PFSK-1 (cell line): ENCODE results near the gene CCDC194.

Experiments used
- FOXP2 ChIP-seq: optimal IDR thresholded peaks from 2 replicates; pipeline ENCODE3; 2011; ENCODE audit warnings: borderline replicate concordance, control low read depth, inconsistent platforms; ENCODE audit not compliant: insufficient read depth; ENCODE audit errors: extremely low read length, extremely low read depth
- POLR2AphosphoS5 ChIP-seq: IDR thresholded peaks from 2 replicates; pipeline ENCODE4 v1.6.1; 2012; ENCODE audit warnings: low read depth, mild to moderate bottlenecking, control low read depth, low read length, moderate library complexity
- SIN3A ChIP-seq: IDR thresholded peaks from 2 replicates; pipeline ENCODE4 v1.6.1; 2012; ENCODE audit warnings: mild to moderate bottlenecking, low read length, moderate library complexity, borderline replicate concordance; ENCODE audit not compliant: insufficient read depth
- TAF1 ChIP-seq: IDR thresholded peaks from 2 replicates; pipeline ENCODE4 v1.6.1; 2012; ENCODE audit warnings: low read length, control low read depth, borderline replicate concordance; ENCODE audit not compliant: insufficient read depth
- TF ChIP-seq, protein P1 (sequence below), 2 experiments: IDR thresholded peaks; 2 replicates each; pipeline versions ENCODE4 v1.6.1 to v1.8.0; 2011 to 2012; ENCODE audit warnings: low read depth in 2 of 2, low read length in 2 of 2, control low read depth in 1 of 2, inconsistent platforms in 1 of 2, mild to moderate bottlenecking in 1 of 2, moderate library complexity in 1 of 2; ENCODE audit not compliant: insufficient read depth in 1 of 2

Gene CCDC194

DNA sequence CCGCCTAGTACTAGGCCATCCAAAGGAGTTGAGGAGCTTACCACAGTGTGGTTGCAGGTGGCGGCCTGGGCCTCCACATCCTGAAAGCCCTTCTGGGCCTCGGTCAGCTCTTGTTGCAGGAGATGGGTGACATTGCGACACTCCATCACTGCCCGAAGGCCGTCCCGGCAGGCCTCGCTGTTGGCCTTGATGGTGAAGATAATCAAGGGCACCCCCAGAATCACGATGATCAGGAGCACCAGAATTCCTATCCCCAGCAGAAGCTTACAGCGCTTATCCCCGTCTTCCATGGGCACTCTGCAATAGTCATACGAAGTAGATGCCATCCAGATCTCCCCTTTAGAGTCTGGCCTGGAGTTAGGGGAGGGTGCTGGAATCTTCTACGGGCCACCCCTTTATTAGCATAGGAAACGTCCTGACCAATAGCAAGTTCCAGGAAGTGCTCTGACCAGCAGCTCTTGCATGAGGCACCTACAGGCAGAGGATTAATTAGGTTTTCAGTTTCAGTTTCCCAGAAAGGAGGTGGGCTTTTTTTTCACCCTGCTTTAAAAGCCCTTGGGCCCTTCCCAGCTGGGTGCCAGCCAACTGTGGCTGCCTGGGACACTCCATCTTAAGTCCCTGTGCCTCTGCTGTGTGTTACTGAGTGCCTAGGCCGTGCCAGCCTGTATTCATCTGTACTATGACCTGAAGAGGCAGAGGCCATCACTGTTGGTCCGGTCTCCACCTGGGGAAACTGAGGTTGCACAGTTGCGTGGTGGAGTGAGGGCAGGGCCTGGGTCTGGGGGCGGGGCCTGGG is 11.5 kb upstream of the CCDC194 start, which contains the start of gene BST2:
BST2 (minus strand) TSS at position 381 of the 796 bp plus-strand sequence; CDS start at position 326, 55 bp downstream.
- no peak for TF ChIP-seq TAF1

DNA sequence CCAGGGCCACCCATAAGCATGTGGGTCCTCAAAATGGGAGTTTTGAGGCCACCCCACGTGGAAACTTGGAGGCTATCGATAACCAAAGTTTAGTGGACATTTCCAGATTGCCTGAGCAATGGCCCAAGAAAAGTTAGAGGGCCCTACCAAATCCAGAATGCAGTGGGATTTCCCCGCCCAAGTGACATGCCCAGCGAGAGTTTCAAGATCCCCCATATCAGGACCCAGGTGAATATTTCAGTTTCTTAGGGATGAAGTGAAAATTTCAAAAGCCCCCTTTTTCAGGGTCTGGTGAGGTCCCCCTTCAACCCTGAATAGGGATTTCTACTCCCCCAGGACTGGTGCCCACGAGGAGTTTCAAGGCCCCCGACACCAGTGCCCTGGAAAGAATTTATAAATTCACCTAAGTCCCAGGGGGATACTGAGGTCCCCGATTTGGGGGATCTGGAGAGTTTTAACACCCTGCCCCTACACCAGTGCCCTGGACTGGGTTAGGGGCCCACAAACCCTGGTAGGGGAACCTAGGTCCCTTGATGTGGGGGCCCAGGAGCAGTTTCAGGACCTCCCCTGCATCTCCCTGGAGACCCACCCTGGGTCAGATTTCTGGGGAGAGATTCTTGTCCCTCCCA is 10.7 kb upstream of the CCDC194 start:
- no peak for TF ChIP-seq POLR2AphosphoS5
- TF ChIP-seq, protein P1, sequence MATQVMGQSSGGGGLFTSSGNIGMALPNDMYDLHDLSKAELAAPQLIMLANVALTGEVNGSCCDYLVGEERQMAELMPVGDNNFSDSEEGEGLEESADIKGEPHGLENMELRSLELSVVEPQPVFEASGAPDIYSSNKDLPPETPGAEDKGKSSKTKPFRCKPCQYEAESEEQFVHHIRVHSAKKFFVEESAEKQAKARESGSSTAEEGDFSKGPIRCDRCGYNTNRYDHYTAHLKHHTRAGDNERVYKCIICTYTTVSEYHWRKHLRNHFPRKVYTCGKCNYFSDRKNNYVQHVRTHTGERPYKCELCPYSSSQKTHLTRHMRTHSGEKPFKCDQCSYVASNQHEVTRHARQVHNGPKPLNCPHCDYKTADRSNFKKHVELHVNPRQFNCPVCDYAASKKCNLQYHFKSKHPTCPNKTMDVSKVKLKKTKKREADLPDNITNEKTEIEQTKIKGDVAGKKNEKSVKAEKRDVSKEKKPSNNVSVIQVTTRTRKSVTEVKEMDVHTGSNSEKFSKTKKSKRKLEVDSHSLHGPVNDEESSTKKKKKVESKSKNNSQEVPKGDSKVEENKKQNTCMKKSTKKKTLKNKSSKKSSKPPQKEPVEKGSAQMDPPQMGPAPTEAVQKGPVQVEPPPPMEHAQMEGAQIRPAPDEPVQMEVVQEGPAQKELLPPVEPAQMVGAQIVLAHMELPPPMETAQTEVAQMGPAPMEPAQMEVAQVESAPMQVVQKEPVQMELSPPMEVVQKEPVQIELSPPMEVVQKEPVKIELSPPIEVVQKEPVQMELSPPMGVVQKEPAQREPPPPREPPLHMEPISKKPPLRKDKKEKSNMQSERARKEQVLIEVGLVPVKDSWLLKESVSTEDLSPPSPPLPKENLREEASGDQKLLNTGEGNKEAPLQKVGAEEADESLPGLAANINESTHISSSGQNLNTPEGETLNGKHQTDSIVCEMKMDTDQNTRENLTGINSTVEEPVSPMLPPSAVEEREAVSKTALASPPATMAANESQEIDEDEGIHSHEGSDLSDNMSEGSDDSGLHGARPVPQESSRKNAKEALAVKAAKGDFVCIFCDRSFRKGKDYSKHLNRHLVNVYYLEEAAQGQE (IDR thresholded peaks at IDR 0.05; ENCODE audit: insufficient read depth in 1 of 2, low read depth in 2 of 2, low read length in 2 of 2) = no peak
- no peak for TF ChIP-seq TAF1
- no peak for TF ChIP-seq SIN3A
- no peak for TF ChIP-seq FOXP2

DNA sequence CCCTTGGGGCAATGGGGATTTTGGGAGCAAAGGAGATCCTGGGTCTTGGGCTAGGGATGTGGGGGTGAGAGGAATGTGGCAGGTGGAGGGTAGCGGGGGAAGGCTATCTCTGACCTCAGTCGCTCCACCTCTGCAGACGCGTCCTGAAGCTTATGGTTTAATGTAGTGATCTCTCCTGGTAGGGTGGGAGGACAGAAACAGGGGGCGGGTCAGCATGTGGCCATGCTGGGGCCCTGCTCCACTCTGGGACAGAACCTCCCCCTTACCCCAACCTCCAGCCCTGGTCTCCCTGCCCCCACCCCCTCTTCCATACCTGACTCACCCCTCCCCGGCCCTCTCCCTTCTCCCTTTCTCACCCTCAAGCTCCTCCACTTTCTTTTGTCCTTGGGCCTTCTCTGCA is 10.0 kb upstream of the CCDC194 start:
- TF ChIP-seq FOXP2 (no peak), SIN3A (no peak), TAF1 (no peak), POLR2AphosphoS5 (no peak)
- TF ChIP-seq, protein P1 (IDR thresholded peaks at IDR 0.05; ENCODE audit: insufficient read depth in 1 of 2, low read depth in 2 of 2, low read length in 2 of 2) = no peak

DNA sequence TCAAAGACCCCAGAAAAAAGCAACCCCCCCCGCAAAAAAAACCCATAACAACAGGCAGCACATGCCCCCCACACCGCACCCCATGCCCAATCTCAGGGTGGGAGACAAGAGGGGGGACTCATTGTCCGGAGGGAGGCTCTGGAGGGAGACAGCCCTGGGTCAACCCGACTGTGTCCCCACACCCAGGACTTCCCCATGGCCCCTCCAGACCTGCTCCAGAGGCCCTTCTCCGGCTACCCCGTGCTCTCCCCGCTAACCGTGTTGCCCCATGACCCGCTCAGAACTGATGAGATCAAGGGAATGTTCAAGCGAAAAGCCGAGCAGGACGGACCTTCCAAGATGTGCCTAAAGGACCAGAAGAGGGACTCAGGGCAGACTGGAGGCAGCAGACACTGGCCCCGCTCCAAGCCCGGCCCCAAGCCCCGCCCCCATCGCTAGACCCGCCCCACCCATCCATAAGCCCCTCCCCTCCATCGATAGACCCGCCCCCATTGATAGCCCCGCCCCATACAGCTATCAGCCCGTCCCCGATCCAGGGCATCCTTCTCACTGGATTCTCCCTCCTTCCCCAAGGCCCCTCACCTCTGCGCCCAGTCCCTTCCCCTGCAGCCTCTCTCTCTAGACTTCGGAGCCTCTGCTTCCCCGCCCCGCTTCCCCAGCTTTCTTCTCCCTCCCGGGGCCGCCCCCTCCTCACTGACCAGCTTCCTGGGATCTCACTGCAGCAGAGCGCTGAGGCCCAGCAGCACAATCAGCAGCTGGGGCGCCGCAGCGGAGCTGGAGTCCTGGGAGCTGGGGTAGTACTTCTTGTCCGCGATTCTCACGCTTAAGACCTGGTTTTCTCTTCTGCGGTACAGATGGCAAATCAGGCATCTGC is 9.2 kb upstream of the CCDC194 start:
- TF ChIP-seq FOXP2 (no peak), SIN3A (no peak), POLR2AphosphoS5 (no peak), TAF1 (no peak)
- TF ChIP-seq, protein P1 (IDR thresholded peaks at IDR 0.05; ENCODE audit: insufficient read depth in 1 of 2, low read depth in 2 of 2, low read length in 2 of 2) = no peak

DNA sequence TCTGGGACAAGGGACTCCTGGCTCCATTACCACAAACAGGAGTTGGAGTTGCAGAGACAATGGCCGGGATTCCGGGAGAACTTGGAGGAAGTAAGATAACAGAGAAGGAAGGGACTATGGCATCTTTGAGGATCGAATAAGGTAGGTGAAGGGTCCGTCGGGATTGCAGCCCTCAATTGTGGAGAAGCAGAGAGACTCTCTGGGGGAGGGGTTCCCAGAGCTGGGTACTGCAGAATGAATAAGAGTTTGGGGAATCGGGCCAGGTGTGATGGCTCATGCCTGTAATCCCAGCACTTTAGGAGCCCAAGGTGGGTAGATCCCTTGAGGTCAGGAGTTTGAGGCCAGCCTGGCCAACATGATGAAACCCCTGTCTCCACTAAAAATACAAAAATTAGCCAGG is 7.6 kb upstream of the CCDC194 start:
- TF ChIP-seq TAF1 (no peak), SIN3A (no peak), FOXP2 (no peak), POLR2AphosphoS5 (no peak)
- TF ChIP-seq, protein P1 (IDR thresholded peaks at IDR 0.05; ENCODE audit: insufficient read depth in 1 of 2, low read depth in 2 of 2, low read length in 2 of 2) = no peak
